IPS-18a (cell line): ENCODE results near the gene SMAD6.

Experiments used
- H3K27ac ChIP-seq: one replicate; pipeline ENCODE4 v1.5.1; 2013; ENCODE audit warnings: low read length
- H3K27me3 ChIP-seq: one replicate; pipeline ENCODE4 v1.6.1; 2013; ENCODE audit warnings: mild to moderate bottlenecking, low read length; ENCODE audit not compliant: control insufficient read depth, insufficient read depth
- H3K36me3 ChIP-seq: one replicate; pipeline ENCODE4 v1.6.1; 2013; ENCODE audit warnings: low read depth, low read length; ENCODE audit not compliant: control insufficient read depth
- H3K4me1 ChIP-seq: one replicate; pipeline ENCODE4 v1.6.1; 2013; ENCODE audit warnings: low read depth, low read length; ENCODE audit not compliant: control insufficient read depth
- H3K4me3 ChIP-seq: one replicate; pipeline ENCODE4 v1.5.1; 2013; ENCODE audit warnings: low read length
- H3K9ac ChIP-seq: one replicate; pipeline ENCODE4 v1.6.1; 2013; ENCODE audit warnings: mild to moderate bottlenecking, low read length, moderate library complexity
- H3K9me3 ChIP-seq: one replicate; pipeline ENCODE4 v1.6.1; 2013; ENCODE audit warnings: low read depth, low read length; ENCODE audit not compliant: control insufficient read depth

The SMAD6 gene

DNA sequence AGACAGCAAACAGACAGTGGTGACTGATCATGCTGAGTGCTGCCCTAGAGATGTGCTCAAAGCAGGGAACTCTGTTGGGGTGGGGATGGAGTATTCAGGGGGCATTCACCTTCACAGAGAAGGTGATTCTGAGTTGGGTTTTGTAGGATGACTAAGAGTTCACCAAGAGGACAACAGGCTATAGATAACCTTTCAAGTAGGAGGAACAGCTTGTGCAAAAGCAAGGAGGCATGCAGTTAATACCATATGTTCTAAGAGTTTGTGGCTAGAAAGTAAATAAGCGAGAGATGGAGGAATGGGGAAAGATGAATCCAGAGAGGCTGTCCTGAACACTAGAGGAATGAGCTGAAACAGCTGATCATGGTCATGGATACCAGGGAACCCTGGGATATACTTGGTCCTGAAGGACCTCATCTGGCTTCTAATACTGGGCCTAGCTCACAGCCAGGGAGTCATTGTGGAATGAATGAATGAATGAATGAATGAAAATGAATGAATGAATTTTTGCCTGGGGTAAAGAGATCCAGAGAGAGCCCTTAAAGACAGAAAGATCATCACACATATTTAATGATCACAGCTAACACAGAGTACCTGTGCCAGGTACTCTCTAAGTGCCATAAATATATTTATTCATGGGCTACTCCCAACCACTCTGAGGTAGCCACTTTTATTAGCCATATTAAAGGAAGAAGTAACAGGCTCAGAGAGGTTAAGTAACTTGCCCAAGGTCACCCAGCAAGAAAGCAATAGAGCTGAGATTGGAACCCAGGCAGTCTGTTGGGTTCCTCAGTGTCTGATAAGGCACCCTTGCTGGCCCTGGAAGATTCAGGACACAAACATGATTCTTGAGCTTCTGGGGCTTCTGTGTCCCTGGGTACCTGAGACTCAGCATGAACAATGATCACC is 22.0 kb downstream of the SMAD6 start:
- Histone ChIP-seq H3K9me3 (no peaks in the 10 kb centered on the region), H3K27ac (no peak overlapping the region), H3K27me3 (no peaks in the 10 kb centered on the region), H3K4me3 (no peak overlapping the region), H3K4me1 (no peaks in the 10 kb centered on the region), H3K9ac (no peak overlapping the region), H3K36me3 (no peaks in the 10 kb centered on the region)

DNA sequence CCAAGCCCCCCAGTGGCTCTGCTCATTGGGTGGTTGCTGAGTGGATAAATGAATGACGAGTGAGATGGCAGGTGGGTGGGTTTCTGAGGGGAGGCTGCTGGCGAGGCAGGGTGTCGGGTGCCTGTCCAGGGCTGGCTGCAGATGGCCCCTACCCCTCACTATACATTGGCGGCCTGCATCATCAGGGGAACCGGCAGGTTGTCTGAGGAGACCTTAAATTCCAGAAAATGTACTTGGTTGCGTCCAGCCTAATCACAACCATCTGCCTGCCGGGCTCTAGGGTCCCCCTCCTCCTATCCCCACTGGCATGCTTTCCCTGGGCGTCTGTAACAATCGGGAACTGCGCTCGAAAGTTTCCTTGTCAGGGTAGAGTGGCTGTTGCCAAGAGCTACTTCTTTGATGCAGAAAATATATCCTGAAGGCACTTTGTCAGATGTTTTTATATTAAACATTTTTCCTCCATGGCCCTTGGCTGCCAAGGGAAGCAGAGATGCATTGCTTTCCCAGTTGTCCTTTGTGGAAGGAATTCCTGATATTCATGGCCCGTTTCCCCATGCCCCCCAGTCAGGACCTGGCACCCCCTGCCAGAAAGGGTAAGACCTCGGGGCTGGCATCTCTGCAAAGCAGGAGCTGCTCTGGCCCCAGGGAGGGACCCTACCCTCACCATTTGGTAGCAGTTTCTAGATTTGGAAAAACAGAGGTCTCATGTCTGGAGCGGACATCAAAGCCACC is 22.9 kb downstream of the SMAD6 start:
- H3K4me1 ChIP-seq = no peaks in the 10 kb centered on the region

DNA sequence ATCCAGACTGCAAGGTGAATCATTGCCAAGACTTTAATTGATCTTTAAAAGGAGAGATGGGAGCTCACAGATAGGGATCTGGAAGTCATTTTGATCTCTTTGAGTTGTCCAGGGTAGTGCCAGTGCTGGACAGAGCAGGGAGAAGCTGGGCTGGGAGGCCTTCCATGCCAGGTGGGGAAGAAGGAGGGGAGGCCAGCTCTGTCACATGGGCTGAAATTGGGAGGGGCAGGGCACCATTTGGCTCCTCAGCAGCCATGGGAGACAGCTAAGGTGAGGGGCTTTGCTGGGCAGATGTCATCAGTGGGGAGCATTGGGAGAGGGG is 23.4 kb downstream of the SMAD6 start:
- H3K27ac ChIP-seq = no peak overlapping the region
- H3K36me3 ChIP-seq = no peaks in the 10 kb centered on the region
- no peaks in the 10 kb centered on the region for H3K27me3 ChIP-seq
- no peaks in the 10 kb centered on the region for H3K9me3 ChIP-seq
- no peak overlapping the region for H3K4me3 ChIP-seq
- no peak overlapping the region for H3K9ac ChIP-seq
- H3K4me1 ChIP-seq = no peaks in the 10 kb centered on the region

More for the DNA sequence above, 22.9 kb downstream of the SMAD6 start:
- Histone ChIP-seq H3K27ac (no peak overlapping the region), H3K36me3 (no peaks in the 10 kb centered on the region), H3K9me3 (no peaks in the 10 kb centered on the region), H3K4me3 (no peak overlapping the region), H3K27me3 (no peaks in the 10 kb centered on the region), H3K9ac (no peak overlapping the region)

DNA sequence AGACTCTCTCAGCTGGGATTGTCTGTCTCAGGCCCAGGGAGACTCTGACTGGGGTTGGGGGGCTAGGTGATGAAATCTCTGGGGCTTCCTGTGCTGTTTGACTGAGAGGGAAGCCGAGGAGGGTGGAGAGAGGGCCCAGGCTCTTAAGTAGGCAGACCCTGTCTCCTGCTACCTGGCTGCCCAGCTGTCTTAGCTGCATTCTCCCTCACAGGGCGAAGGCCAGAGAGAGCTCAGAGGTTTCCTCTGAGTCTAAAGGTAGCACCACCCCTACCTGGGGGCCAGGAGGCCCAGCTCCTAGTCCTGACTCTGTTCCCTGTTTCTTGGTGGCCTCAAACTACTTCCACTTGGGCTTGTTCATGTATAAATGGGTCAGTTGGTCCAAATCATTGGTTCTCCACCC is 24.4 kb downstream of the SMAD6 start:
- Histone ChIP-seq H3K9me3 (no peaks in the 10 kb centered on the region), H3K9ac (no peak overlapping the region), H3K27me3 (no peaks in the 10 kb centered on the region), H3K4me3 (no peak overlapping the region), H3K27ac (no peak overlapping the region), H3K4me1 (no peaks in the 10 kb centered on the region), H3K36me3 (no peaks in the 10 kb centered on the region)

DNA sequence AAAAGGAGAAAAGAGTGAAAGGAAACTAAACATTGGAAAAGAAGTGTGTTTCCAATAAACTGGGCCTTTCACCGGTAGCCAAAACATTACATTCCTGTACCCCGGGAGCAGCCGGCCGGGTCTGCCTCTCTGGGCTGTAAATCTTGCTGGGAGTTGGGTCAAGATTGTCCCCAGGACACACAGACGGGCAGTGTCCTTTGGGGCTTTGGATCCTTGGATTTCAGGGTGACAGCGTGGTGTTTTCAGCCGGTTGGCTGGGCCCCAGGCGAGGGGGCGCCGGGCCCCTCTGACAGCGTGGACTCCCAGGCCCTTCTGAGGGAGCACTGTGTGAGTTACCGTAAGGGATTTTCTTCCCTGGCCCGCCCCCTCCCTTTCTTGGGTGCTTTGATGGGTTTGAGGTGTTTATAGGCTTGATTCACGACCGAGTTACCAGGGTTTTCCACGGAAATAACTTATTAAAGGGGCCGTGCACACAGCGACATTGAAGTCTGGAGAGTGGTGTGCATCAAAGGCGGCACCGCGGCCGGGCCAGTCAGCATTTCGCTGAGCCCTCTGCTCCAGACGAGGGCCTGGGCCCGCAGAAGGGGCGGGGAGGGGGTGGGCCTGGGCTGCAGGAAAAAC is 27.4 kb downstream of the SMAD6 start:
- H3K27ac ChIP-seq = no peak overlapping the region
- H3K27me3 ChIP-seq = no peaks in the 10 kb centered on the region
- H3K36me3 ChIP-seq = no peaks in the 10 kb centered on the region
- no peak overlapping the region for H3K4me3 ChIP-seq
- no peaks in the 10 kb centered on the region for H3K4me1 ChIP-seq
- H3K9ac ChIP-seq = no peak overlapping the region
- no peaks in the 10 kb centered on the region for H3K9me3 ChIP-seq

DNA sequence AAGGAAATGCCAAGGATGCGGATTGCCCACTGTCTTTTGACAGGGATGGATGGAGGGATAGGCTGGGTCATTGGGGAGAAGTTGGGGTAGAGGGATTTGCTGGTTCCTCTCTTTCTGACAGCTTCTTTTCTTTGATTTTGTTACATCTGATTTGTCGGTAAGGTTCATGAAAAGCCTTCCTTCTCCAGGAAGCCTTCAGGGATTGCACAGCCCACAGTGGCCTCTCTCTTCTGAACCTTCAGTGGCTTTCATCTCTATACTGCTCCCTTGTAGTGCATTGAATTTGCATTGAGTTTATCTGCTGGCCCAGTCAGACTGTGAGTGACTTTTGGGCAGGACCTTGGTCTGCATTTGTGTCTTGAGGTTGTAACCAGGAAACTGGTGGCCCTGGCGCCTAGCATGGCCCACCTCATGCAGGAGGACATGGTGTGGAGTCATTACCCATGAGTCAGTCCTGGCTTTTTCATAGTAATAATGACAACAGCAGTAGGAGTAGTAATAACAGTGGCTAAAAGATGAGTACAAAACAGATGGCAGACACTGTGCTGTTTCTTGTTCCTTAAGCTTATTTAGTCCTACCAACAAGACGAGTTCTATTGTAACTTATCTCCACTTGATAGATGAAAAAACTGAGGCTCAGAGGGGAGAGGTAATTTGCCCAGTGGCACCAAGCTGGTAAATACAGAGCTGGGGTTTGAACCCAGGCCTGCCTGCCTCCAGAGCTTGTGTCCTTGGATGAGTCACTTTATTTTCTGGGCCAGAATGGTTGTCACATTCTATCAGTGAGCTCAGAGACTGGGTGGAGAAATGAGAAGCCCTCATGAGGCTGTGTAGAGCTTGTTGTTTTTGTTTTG is 28.4 kb downstream of the SMAD6 start:
- Histone ChIP-seq H3K9me3 (no peaks in the 10 kb centered on the region), H3K27me3 (no peaks in the 10 kb centered on the region), H3K27ac (no peak overlapping the region), H3K4me3 (no peak overlapping the region), H3K9ac (no peak overlapping the region), H3K36me3 (no peaks in the 10 kb centered on the region), H3K4me1 (no peaks in the 10 kb centered on the region)

DNA sequence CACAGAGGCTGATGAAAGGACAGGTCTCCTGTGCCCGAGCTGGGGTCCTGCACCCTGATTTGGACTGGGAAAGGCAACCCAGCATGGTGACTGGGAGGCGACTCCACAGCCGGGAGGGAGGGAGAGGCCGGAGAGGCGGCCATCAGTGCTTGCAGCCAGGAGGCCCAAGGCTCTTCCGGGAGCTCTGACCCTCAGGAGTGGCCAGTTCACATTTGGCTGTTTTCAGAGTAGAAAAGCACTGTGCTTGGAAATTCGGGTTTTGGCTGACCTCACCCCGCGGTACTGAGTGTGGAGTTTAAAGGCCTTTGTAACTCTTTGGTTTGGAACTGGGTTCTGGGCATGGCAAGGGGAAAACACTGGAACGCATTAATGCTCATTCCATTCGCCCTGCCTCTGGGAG is 31.9 kb downstream of the SMAD6 start:
- H3K4me1 ChIP-seq = no peaks in the 10 kb centered on the region
- H3K9ac ChIP-seq = no peak overlapping the region
- no peaks in the 10 kb centered on the region for H3K36me3 ChIP-seq
- H3K9me3 ChIP-seq = no peaks in the 10 kb centered on the region
- H3K27me3 ChIP-seq = no peaks in the 10 kb centered on the region
- no peak overlapping the region for H3K4me3 ChIP-seq
- H3K27ac ChIP-seq = no peak overlapping the region

DNA sequence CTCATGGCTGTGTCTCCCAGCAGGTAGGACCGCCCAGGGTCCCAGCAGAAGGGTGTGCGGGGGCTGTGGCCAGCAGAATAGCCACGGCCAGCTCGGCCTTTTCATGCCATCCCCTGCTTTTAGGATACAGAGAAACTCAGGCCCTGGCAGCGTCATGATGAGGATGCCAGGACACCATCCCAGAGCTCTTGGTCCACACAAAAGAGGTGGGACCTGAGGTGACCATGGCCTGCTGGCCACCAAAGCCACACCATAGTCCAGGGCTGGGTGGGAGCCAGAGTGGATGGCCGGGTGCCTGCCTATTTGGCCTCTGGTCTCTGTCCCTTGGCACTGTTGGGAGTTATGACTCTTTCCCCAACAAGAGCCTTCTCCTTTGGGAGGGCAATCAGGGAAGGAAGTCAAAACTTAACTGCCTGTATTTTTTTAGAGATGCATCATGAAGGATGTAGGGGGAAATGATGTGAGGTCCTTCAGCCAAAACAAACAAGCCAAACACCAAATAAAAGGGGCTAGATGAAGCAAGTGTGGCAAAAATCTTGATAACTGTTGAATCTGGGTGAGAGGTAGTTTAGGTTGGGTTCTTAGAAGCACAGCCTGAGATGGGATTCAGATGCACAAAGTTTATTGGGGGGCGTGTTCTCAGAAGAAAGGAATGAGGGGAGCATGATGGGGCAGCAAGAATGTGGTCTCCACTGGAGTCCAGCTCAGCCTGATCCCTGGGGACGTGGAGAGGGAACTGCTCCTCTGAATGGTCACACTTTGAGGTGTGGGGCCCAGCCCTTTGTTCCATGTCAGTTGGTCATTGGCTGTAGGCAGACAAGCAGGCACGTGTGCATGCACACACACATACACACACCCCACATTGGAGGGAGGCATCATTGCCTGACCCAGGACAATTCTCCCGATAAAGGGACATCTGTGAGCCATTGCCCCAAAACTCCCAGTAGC is 33.2 kb downstream of the SMAD6 start:
- H3K9me3 ChIP-seq = no peaks in the 10 kb centered on the region
- H3K4me3 ChIP-seq = no peak overlapping the region
- H3K9ac ChIP-seq = no peak overlapping the region
- no peaks in the 10 kb centered on the region for H3K36me3 ChIP-seq
- no peaks in the 10 kb centered on the region for H3K27me3 ChIP-seq
- H3K4me1 ChIP-seq = no peaks in the 10 kb centered on the region
- H3K27ac ChIP-seq = no peak overlapping the region

DNA sequence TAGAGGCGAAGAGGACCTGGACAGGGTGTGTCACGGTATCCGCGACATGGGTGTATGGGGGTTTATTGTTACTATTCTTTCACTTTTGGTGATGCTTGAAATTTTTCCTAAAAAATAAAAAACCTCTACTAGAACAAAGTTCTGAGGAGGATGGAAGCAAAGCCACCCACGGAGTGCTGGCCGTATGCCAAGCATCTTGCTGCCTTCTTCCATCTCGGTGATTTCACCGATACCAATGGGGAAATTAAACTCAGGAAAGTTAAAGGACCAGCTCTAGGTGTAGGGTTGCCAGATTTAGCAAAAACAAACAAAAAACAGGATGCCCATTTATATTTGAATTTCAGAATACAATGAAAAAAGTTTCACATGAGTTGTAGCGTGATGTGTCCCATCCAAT is 33.9 kb downstream of the SMAD6 start:
- H3K36me3 ChIP-seq = no peaks in the 10 kb centered on the region
- H3K27ac ChIP-seq = no peak overlapping the region
- H3K9me3 ChIP-seq = no peaks in the 10 kb centered on the region
- no peak overlapping the region for H3K9ac ChIP-seq
- H3K27me3 ChIP-seq = no peaks in the 10 kb centered on the region
- H3K4me3 ChIP-seq = no peak overlapping the region
- no peaks in the 10 kb centered on the region for H3K4me1 ChIP-seq

DNA sequence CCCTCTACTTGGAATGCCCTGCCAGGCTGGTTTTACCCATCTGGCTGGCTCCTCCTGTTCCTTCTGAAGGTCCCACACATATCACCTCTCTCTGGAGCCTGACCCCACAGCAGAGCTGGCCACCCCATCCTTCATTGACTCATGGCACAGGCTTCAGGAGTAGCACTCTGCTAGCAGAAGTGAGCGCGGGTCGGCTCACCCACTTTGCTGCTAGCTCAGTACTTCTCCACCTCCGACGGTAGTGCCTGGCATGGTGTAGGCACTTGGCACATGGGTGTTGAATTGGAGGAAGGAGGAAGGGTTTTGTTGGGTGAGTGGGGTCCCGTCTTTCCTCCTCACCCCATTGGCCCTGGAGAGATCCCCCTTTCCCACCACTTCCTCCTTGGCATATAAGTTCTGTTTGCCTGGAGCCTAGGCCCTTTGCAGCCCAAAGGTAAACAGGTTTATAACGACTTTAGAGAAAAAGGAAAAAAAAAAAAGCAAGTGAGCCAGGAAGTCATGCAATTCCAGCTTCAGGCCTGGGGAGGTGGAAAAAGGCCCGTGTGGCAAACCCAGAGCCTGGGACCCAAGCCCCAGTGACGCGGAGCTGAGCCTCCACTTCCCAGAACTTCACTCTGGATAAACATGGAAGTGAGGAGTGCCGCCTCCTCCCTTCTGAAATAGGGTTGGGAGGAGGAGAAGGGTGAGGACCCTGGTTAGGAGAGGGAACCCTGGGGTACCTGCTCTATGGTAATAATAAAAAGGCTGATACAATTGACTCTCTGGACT is 35.4 kb downstream of the SMAD6 start:
- Histone ChIP-seq H3K9me3 (no peaks in the 10 kb centered on the region), H3K4me3 (no peak overlapping the region), H3K27me3 (no peaks in the 10 kb centered on the region), H3K4me1 (no peaks in the 10 kb centered on the region), H3K36me3 (no peaks in the 10 kb centered on the region), H3K9ac (no peak overlapping the region), H3K27ac (no peak overlapping the region)
